Fibroblast of lung (primary cell): Measurements from ENCODE around the gene SLC35F3.

ENCODE experiments used
- CTCF ChIP-seq, 2 donors: IDR thresholded peaks in 1 of 2; conservative IDR thresholded peaks in 1 of 2; 1 replicate in 1 of 2; 2 replicates in 1 of 2; pipeline ENCODE4 v1.5.1; 2011 to 2012; ENCODE audit warnings: low read length in 2 of 2, control low read depth in 1 of 2, inconsistent platforms in 1 of 2, low read depth in 1 of 2, mild to moderate bottlenecking in 1 of 2
- EZH2 ChIP-seq: IDR thresholded peaks from 2 replicates; pipeline ENCODE4 v1.5.1; 2012; ENCODE audit warnings: low read length, control low read depth, mild to moderate bottlenecking; ENCODE audit errors: missing control alignments

- TF ChIP-seq CTCF (conservative IDR thresholded peaks at IDR 0.05 in 1 of 2, IDR thresholded peaks at IDR 0.05 in 1 of 2; ENCODE audit: low read depth in 1 of 2, low read length in 2 of 2) (no peak), EZH2 (no peak)
These were observed 469.4 kb downstream of the SLC35F3 start for GRCh38 chr1:234373959-234374254.
